Cardiac fibroblast (primary cell): ENCODE measurements around the gene ZBTB47.

Experiments used
- DNase-seq, 2 donors: peaks; one replicate each; pipeline versions ENCODE4 v3.0.0 to v3.0.0-alpha.2; 2010; ENCODE audit warnings: low read depth in 2 of 2
- H3K4me3 ChIP-seq, 2 donors: replicated peaks in 1 of 2; 1 replicate in 1 of 2; 2 replicates in 1 of 2; pipeline ENCODE4 v1.5.1; 2011; ENCODE audit warnings: low read depth in 2 of 2, low read length in 2 of 2, mild to moderate bottlenecking in 2 of 2, moderate library complexity in 1 of 2
- CTCF ChIP-seq: IDR thresholded peaks from one replicate; pipeline ENCODE4 v1.5.1; 2011; ENCODE audit warnings: low read depth, mild to moderate bottlenecking, low read length, inconsistent platforms

Gene ZBTB47

GRCh38 chr3:42651248-42652091 lies 2.0 kb upstream of the ZBTB47 start:
- peak; percentile 60 to 81 for DNase-seq
- TF ChIP-seq CTCF = no peak
- peak overlapping the region in 1 of 2 donors; percentile 84 for H3K4me3 ChIP-seq

GRCh38 chr3:42652251-42652610 lies 1.3 kb upstream of the ZBTB47 start:
- H3K4me3 ChIP-seq = peak overlapping the region; percentile 25 to 84
- DNase-seq = no peak
- TF ChIP-seq CTCF = no peak

- DNase-seq = peak; percentile 74 to 86
- peak overlapping the region; percentile 84 to 92 for H3K4me3 ChIP-seq
- no peak for TF ChIP-seq CTCF
Measured at GRCh38 chr3:42652611-42653302, 740 bp upstream of the ZBTB47 start.

GRCh38 chr3:42653303-42653559 lies 266 bp upstream of the ZBTB47 start:
- no peak for TF ChIP-seq CTCF
- H3K4me3 ChIP-seq = peak overlapping the region; percentile 84 to 92
- no peak for DNase-seq

GRCh38 chr3:42654331-42655201 lies 1.1 kb downstream of the ZBTB47 start:
- H3K4me3 ChIP-seq = peak overlapping the region; percentile 84 to 92
- no peak for TF ChIP-seq CTCF
- peak; percentile 49 to 62 for DNase-seq

GRCh38 chr3:42655331-42655888 lies 1.9 kb downstream of the ZBTB47 start:
- TF ChIP-seq CTCF = no peak
- peak overlapping the region; percentile 74 to 84 for H3K4me3 ChIP-seq
- DNase-seq = no peak
